ENCODE measurements around the gene TOMM6.
A peak's percentile ranks its signal among the peaks of the same experiment; 100 is the strongest.
"Not testable (repeated sequence)": the region's sequence is repeated elsewhere in the genome, so short reads cannot be mapped to it uniquely, and the experiment has no call there.

TOMM6 gene

GRCh38 chr6:41766043-41766664 lies 21.3 kb upstream of the TOMM6 start:
- DNase-seq, result not testable (repeated sequence)

GRCh38 chr6:41767112-41767833 lies 20.2 kb upstream of the TOMM6 start:
- no peak for DNase-seq

GRCh38 chr6:41768545-41769308 lies 18.8 kb upstream of the TOMM6 start:
- no peak for DNase-seq

- no peak for DNase-seq
These were observed 18.1 kb upstream of the TOMM6 start for GRCh38 chr6:41769376-41769775.

- DNase-seq, result no peak
These were observed 17.0 kb upstream of the TOMM6 start for GRCh38 chr6:41770381-41771057.

GRCh38 chr6:41771058-41771983 lies 16.2 kb upstream of the TOMM6 start:
- DNase-seq, result no peak

- no peak for DNase-seq
These were observed 12.7 kb upstream of the TOMM6 start for GRCh38 chr6:41774841-41775240.

GRCh38 chr6:41775293-41775882 lies 12.1 kb upstream of the TOMM6 start:
- no peak for DNase-seq

- no peak for DNase-seq
These were observed 9.8 kb upstream of the TOMM6 start for GRCh38 chr6:41777551-41778285.

- no peak for DNase-seq
These were observed 8.6 kb upstream of the TOMM6 start for GRCh38 chr6:41778895-41779294.

GRCh38 chr6:41779336-41779735 lies 8.2 kb upstream of the TOMM6 start:
- no peak for DNase-seq

GRCh38 chr6:41779788-41780550 lies 7.5 kb upstream of the TOMM6 start, which contains the start of gene FRS3:
TSS of gene FRS3 (minus strand) at chr6:41779900. CDS start at chr6:41776987, 2,913 bp downstream.
- peak; percentile 100 for DNase-seq

- peak; percentile 11 for DNase-seq
These were observed 6.7 kb upstream of the TOMM6 start, which contains the start of gene PRICKLE4 for GRCh38 chr6:41780551-41781365. TSS of gene PRICKLE4 (plus strand) at chr6:41780782. CDS start at chr6:41783474, 2,692 bp downstream.

- no peak for DNase-seq
These were observed 6.1 kb upstream of the TOMM6 start for GRCh38 chr6:41781366-41781730.

- no peak for DNase-seq
These were observed 4.3 kb upstream of the TOMM6 start for GRCh38 chr6:41783106-41783780.

- no peak for DNase-seq
These were observed 2.8 kb upstream of the TOMM6 start for GRCh38 chr6:41784581-41785171.

- no peak for DNase-seq
These were observed 2.2 kb upstream of the TOMM6 start for GRCh38 chr6:41785254-41785653.

Measured in stimulated activated CD4-positive, alpha-beta T cell treated with anti-CD3 and anti-CD28 coated beads, Interleukin-12 subunit alpha, Interleukin-12 subunit beta, amount 100 ng/mL, for 4 hours (primary cell).